OCI-M2 (cell line): ENCODE results near the gene CCNI.
A peak's percentile ranks its signal among the peaks of the same experiment; 100 is the strongest.
"Not testable (repeated sequence)": the region's sequence is repeated elsewhere in the genome, so short reads cannot be mapped to it uniquely, and the experiment has no call there.

Experiments used
- DNase-seq: peaks from one replicate; lab custom pipeline; 2025; ENCODE audit not compliant: unreplicated experiment; lab: John Stamatoyannopoulos, UW

The CCNI gene, protein sequence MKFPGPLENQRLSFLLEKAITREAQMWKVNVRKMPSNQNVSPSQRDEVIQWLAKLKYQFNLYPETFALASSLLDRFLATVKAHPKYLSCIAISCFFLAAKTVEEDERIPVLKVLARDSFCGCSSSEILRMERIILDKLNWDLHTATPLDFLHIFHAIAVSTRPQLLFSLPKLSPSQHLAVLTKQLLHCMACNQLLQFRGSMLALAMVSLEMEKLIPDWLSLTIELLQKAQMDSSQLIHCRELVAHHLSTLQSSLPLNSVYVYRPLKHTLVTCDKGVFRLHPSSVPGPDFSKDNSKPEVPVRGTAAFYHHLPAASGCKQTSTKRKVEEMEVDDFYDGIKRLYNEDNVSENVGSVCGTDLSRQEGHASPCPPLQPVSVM

DNA sequence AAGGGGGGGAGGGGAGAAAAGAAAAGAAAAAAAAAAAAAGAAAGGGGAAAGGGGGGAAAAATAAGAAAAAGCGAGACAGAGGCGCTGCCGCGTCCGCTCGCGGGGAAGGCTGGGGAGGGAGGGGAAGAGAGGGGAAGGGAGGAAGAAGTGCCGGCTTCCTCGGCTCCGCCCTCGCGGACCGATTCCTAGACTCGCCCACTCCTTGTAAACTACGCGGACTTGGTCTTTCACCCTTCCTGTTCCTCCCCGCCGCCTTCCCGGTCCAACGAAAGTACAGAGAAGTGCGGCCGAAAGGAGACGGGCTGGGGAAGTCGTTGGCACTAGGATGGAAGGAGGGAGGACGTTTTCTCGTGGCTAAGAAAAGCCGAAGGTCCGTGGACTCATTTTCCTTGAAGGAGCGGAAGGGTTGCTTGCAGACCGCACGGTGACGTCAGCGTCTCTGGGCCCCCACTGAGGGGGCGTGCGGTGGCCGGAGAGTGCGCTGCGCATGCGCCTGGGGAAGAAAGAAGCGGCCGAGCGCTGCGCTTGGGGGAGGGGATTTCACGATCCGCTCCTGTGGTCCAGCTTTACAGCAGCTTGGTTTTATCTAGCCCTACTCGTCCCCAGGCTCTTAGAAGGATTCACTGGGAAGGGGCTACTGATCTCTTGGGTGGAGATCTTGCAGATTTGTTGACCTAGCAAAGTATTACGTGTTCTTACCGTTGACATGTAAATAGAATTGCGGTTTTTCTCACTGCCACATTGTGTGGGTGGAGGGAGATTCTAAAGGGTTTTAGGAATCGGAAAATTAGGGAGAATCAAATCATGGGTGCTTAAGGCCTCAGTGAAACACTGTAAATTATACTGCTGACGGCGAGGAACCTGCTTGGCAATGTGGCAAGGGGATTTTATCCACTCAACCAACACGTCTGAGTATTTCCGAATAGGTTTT, at the start of gene CCNI:
Gene CCNI (minus strand): TSS at position 121 of the 931 bp plus-strand sequence. CDS start 9,627 bp downstream, outside the sequence.
- DNase-seq, result peak; percentile 85

DNA sequence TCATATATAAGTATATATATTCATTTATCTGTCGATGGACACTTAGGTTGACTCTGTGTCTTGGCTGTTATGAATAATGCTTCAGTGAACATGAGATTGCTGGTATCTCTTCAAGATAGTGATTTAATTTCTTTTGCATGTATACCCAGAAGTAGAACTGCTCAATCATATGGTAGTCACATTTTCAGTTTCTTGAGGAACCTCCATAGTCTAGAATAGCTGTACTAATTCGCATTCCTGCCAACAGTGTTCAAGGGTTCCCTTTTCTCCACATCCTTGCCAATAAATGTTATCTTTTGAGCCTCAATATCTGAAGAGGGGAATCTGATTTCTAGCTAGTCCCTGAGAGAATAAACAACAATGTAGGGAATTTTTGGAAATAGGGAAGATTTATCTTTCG, 48.8 kb upstream of the CCNI start:
- DNase-seq, result no peak

DNA sequence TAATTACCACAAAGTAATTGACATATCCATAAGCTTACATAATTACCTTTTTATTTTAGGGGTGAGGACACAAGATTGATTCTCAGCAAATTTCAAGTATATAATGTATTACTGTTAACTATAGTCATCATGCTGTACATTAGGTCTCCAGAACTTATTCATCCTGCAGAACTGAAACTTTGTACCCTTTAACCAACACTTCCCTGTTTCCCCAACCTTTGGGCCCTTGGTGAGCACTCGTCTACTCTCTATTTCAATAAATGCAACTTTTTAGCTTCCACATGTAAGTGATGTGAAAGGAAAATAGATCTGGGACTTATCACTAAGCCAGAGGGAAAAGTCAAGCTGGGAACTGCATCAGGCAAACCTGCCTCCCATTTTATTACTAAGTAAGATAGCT, 47.6 kb upstream of the CCNI start:
- DNase-seq, result no peak

DNA sequence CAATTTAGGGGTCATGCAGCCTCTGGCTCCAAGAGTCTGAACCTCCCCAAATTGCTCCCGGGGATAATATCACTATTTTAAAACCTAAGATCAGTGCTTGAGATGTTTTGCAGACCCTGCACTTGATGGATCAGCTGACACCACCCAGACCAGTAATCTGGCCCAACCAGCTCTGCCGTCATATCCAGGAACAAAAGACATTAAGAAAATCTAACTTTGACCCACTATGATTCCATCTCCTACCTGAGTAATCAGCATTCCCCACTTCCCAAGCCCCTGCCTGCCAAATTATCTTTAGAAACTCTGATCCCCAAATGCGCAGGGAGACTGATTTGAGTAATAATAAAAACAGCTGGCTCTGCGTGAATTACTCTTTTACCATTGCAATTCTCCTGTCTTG, 46.9 kb upstream of the CCNI start:
- DNase-seq, result no peak

DNA sequence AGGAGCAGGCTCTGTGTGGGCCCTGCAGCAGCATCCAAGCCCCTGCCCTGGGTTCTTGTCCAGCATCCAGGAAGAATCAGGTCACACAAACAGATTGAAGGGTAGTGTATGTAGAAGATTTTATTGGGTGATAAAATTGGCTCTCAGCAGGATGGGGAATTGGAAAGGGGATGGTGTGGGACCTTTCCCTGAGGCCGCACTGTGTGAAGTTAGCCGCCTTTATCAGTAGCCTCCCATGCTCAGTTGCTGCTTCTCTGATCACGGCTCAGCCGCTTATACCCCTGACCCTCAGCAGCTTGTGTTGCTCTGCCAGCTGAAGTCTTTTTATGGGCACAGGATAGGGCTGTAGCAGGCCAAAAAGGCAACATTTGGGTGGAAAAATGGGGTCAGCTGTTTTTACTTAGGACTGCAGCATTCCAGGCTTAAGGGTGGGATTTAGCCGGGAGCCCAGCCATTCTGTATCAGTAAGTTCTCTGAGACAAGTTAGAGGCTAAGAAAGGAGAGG, 46.0 kb upstream of the CCNI start:
- DNase-seq, result no peak

DNA sequence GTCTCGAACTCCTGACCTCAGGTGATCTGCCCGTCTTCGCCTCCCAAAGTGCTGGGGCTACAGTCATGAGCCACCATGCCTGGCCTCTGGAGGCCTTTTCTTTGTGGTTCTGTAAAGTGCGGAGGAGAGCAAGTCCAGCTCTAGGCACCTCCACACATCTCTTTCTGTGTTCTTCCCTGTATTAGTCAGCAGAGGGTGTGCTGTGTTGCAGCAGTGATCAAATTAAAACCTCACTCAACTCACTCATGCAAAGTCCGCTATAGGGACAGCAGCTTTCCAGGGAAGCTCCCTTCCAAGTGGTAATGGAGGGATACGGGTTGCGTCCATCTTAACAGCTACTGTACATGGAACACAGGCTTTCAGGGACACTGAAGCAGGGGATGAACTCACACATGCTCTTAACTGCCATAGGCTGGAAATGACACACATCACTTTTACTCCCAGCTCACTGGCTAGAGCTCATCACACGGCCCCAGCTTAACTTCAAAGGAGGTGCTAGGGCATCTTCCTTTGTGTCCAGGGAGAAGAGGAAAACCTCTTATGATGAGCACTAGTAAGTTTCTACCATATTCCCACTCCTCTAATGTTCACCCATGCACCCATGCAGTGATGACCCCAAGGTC, 45.2 kb upstream of the CCNI start:
- no peak for DNase-seq

DNA sequence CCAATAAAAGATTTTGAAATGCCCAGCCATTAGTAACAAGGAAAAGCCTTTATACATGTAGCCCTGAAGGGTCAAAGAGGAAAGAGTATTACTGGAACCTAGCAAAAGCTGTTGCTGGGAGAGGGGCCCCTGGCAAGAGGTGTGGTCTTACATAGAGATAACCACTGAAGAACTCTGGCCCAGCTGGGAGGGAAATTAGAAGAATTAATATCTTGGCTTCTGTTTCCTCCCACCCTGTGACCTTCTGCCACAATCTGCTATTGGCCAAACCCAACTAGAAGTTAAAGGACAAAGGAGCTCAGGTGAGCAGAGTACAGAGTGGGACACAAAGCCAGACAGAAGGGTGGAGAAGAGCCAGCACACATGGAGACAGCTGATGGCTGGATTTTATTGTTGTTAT, 41.9 kb upstream of the CCNI start:
- no peak for DNase-seq

DNA sequence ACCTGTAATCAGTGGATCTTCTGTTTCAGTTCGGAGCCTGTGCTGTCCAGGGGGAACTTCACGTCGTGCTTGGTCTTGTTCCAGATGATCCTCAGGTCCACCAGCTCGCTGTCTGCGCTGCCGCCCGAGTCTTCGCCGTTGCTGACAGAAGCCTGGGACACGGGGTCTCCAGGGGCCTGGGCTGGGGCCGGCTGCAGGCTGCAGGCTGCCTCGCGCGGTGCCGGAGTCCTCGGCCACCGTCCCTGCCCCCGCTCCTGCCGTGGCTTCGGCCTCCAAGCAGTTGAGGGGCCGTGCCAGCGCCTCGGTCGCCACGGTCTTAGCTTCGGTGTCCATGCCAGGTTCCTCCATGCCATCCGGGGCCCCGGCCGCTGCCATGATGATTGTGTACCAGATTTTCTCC, 37.3 kb upstream of the CCNI start:
- no peak for DNase-seq

DNA sequence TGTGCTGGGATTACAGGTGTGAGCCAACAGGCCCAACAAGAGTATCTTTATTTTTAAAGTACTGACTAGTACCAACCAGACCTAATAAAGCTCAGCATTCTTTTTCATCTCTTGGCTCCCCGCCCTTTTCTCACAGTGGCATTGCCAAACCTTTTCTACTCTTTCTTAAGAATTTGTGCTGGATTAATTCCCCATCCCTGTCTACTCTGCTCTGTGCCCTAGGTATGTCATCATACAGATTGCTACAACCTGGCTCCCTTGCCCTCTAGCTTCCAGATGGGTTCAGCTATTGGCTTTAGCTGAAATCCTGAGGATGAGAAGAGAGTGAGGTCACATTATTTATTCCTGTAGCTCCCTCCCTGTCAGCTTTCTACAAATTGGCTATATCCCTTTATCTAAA, 34.9 kb upstream of the CCNI start:
- no peak for DNase-seq

DNA sequence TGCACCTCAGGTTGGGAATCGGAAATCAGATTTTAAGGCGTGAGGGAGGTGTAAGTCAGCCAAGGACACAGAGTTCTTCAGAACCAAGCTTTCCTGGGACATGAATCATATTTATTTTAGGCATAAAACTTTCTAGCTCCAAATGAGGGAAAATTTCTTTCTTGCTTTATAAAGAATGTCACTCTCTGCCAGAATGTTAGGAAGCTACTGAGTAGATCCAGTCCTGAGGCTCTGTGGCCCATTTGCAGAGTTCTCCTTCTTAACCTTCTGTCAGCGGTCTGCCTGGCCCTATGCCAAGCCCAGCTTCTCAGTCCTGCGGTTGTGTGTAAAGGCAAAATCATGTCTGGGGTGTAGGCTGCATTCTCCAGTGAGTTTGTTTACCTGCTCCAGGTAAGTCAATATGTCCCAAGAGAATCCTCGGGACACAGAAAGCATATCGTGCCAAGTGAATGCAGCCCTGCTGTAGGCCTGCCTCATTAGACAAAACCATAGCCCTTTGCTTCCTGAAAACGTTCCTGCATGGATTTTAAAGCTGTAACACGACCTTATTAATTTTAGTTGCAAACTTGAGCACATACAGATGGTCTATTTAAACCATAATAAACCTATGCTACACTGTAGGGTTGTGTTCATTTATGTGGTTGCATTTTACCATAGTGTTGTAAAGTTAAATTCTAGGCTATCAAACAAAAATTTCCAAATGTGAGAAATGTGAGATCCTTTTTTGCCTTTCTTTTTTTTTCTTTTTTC, 29.2 kb upstream of the CCNI start:
- DNase-seq, result no peak

DNA sequence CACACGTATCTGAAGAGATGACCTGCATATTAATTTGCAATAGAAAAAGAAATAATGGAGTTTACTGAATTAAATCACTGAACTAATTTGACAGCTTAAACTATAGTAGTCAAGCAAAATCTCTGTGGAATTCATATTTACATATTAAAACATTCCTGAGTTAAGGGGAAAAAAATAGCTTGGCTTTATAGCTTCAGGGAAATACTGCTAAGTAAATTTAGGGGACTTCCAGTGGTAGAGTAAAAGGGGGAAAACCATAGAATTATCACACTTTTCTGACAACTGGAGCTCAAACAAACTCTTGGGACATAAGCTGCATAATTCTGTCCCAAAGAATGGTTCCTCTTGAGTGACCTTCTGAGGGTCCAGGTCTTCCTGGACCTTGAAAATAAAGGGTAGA, 28.6 kb upstream of the CCNI start:
- no peak for DNase-seq

DNA sequence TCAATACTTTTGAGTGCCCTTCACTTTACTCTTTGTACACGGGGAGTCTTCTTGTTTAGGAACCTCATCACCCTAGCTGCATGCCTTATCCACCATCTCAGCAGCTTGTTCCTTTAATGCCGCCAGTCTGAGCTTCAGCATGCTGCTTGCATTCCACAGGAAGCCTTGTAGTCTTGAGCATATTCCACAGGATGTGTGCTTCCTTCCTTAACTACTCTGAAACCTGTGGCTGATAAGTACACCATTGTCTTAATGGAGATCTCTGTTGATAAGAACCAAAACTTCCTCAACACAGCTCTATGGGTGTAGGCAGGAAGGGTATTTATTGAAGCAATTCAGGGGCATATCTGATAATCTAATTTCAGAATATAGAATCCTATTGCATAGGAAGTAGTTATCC, 24.4 kb upstream of the CCNI start:
- no peak for DNase-seq

DNA sequence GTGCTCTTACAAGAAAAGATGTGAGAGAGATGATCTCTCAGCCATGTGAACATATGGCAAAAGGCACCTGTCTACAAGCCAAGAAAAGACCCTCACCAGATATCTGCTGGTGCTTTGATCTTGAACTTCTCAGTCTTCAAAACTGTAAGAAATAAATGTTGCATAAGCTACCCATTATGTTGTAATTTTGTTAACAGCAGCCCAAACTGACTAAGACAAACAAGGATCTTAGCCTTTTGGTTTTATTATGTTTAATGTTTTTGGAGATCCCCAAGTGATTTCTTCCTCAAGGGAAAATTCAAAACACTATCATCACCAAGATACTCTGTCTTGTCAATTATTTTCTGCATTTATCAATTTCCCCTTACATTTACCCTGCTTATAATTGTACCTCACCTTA, 21.8 kb upstream of the CCNI start:
- no peak for DNase-seq

DNA sequence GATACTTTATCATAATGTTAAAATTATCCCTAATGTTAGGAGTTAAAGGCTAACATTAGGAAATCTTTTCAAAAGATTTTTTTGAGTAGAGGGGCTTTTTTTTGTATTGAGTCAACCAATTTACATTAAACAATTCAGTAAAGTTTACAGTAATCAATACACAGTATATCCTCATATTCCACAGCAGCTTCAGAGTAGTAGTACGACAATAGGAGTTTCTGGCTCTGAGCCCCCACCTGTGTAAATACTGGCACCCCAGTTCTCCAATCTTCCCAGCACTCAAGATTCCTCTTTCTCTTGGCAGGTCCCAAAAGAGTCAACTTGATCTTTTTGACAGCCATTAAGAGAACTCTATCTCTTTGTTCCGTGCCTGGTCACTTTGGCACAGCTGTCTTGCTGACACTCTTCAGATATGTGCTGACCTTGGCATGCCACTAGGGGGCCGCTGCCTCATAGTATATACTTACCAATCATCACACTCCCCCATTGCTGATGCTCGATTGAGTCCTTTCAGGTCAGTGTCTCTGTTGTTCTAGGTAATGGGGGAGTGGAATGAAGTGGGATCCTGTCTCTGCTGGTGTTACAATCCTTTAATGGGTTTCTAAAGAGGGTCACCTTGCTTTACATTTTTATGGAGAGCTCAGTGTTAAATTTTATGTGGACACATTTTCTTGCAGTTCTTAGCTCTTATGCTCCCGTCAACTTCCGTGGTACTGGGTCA, 19.5 kb upstream of the CCNI start:
- DNase-seq, result peak; percentile 6

DNA sequence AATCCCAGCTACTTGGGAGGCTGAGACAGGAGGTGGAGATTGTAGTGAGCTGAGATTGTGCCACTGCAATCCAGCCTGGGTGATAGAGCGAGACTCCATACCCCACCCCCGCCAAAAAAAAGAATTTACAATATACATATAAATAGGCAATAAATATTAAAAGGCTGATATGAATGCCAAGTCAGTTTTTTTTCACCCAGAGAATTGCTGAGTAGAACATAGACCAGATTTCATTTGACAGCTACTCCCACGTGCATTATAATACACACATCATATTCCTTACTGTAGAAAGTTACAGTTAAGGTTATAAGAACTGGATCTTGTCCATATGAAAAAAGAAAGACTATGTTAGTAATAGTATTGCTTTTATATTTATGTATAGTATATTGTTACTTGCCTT, 18.7 kb upstream of the CCNI start:
- DNase-seq, result no peak

DNA sequence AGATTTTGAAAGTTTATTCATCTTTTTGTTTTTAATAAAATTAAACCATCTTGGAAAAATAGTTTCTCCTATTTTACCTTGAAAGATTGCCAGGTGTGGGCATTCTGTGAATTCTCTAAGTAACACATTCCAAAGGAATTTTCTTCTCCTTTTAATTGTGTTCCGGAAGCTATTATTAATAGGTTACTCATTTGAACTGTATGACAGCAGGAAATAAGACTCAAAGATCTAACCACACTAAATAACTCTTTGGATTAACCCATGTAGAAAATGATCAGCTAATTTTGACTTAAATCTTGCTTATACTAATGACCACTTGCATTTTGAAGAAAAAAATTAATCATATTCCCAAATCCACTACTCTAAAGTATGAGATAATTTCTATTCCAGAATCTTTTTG, 17.6 kb upstream of the CCNI start:
- no peak for DNase-seq

DNA sequence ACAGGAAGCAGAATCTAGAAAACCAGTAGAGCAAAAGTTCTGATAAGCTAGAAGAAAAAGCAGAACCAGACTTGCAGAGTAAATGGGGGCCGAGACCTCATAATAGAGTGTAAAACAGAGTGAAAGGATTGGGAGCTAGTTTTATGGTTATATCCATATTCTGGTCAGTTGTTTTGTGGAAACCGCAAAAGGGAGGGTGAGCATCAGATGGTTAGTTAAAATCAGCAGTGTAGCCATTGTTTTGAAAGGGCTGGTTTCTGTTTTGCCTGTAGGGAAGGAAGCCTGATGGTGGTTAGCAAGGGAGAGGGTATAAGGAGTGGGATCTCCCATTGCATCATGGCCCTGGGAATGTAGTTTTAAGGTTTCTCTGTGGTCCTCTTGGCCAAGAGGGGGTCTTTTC, 17.2 kb upstream of the CCNI start:
- no peak for DNase-seq

DNA sequence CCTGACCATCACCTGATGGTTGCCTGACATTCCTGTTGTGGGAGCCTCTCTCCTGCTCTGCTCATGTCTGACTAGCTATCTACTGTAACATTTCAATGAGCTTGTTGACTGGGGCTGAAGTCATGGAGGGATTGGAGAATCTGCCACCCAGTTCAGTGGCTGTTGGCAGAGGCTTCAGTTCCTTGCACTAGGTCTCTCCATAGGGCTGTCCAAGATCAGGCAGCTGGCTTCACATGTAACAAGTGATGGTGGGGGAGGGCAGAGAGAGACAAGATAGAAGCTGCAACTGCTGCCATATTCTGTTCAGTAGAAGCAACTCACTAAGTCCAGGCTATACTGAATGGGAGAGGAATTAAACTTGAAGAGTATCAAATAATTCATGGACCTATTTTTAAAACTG, 14.1 kb upstream of the CCNI start:
- DNase-seq, result no peak

DNA sequence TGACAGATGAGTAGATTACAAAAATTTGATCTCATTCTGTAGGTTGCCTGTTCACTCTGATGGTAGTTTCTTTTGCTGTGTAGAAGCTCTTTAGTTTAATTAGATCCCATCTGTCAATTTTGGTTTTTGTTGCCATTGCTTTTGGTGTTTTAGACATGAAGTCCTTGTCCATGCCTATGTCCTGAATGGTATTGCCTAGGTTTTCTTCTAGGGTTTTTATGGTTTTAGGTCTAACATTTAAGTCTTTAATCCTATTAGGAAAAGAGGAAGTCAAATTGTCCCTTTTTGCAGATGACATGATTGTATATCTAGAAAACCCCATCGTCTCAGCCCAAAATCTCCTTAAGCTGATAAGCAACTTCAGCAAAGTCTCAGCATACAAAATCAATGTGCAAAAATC, 11.2 kb upstream of the CCNI start:
- DNase-seq, result not testable (repeated sequence)

DNA sequence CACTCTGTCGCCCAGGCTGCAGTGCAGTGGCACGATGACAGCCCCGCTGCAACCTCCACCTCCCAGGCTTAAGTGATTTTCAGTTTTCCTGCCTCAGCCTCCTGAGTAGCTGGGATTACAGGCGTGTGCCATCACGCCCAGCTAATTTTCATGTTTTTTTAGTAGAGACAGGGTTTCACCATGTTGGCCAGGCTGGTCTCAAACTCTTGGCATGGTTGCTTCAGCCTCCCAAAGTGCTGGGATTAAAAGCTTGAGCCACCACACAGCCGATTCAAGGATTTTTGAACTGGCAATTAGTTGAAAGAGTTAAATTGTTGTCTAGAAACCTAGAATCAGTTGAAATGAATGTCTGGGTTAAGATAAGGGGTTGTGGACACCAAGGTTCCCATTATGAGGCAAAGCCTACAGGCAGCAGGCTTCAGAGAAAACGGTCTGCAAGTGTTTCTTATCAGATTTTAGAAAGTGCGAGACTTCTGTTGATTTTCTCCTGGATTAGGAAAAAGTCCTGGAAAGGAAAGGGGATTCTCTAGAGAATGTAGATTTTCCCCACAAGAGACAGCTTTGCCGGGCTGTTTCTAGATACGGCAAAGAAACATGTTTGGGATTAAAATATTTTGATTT, 8.3 kb upstream of the CCNI start:
- no peak for DNase-seq
